HG02852 (cell line): ENCODE results near the gene DIP2C.
A peak's percentile ranks its signal among the peaks of the same experiment; 100 is the strongest.
"Not testable (repeated sequence)": the region's sequence is repeated elsewhere in the genome, so short reads cannot be mapped to it uniquely, and the experiment has no call there.

ENCODE experiments used
- ATAC-seq: cut with Tn5 transposase; IDR thresholded peaks from one replicate; pipeline ENCODE4 v1.9.1; 2021; ENCODE audit warnings: mild to moderate bottlenecking, moderate library complexity; ENCODE audit not compliant: unreplicated experiment

DIP2C gene

GRCh38 chr10:525565-526315 lies 163.7 kb downstream of the DIP2C start:
- ATAC-seq, result no peak

- ATAC-seq, result no peak
These were observed 165.5 kb downstream of the DIP2C start for GRCh38 chr10:523925-524324.

GRCh38 chr10:522350-522749 lies 167.1 kb downstream of the DIP2C start:
- no peak for ATAC-seq

GRCh38 chr10:521261-522250 lies 167.9 kb downstream of the DIP2C start:
- ATAC-seq, result no peak

GRCh38 chr10:520402-520787 lies 169.1 kb downstream of the DIP2C start:
- no peak for ATAC-seq

- ATAC-seq, result no peak
These were observed 169.6 kb downstream of the DIP2C start for GRCh38 chr10:519716-520401.

GRCh38 chr10:519055-519715 lies 170.3 kb downstream of the DIP2C start:
- no peak for ATAC-seq

GRCh38 chr10:517872-518475 lies 171.5 kb downstream of the DIP2C start:
- no peak for ATAC-seq

- no peak for ATAC-seq
These were observed 172.1 kb downstream of the DIP2C start for GRCh38 chr10:517241-517830.

GRCh38 chr10:516764-517163 lies 172.7 kb downstream of the DIP2C start:
- ATAC-seq, result no peak

GRCh38 chr10:515674-516073 lies 173.8 kb downstream of the DIP2C start:
- ATAC-seq, result no peak

GRCh38 chr10:514137-514671 lies 175.3 kb downstream of the DIP2C start:
- no peak for ATAC-seq

- no peak for ATAC-seq
These were observed 176.1 kb downstream of the DIP2C start for GRCh38 chr10:513393-513792.

GRCh38 chr10:512661-513060 lies 176.8 kb downstream of the DIP2C start:
- ATAC-seq, result not testable (repeated sequence)

GRCh38 chr10:511849-512191 lies 177.6 kb downstream of the DIP2C start:
- ATAC-seq, result no peak

GRCh38 chr10:511101-511848 lies 178.2 kb downstream of the DIP2C start:
- peak; percentile 65 for ATAC-seq

GRCh38 chr10:510415-510881 lies 179.0 kb downstream of the DIP2C start:
- ATAC-seq, result no peak

- ATAC-seq, result no peak
These were observed 179.9 kb downstream of the DIP2C start for GRCh38 chr10:509361-510102.
